Psoas muscle (tissue), 8 donors: ENCODE measurements around the gene SUMO4. TPM values are rescaled to one million over a fixed set of nuclear protein-coding genes. Genes with fewer than 3 reads are reported as not detected.

Experiments used
- ATAC-seq, 4 donors: fragments of 200-7000 bp; cut with Tn5 transposase; one replicate each; pipeline ENCODE4 v1.9.1; 2020; ENCODE audit warnings: moderate library complexity in 3 of 4, mild to moderate bottlenecking in 2 of 4
- DNase-seq, 2 donors: peaks; one replicate each; pipeline ENCODE4 v3.0.0-alpha.2; 2020
- H3K27ac ChIP-seq: fragments of 200-600 bp; one replicate; pipeline ENCODE4 v1.8.0; 2022
- H3K27me3 ChIP-seq, 3 donors: fragments of 200-600 bp in 1 of 3; one replicate each; pipeline versions ENCODE4 v1.6.1 to v1.8.0; 2013 to 2022; ENCODE audit warnings: low read length in 2 of 3, mild to moderate bottlenecking in 2 of 3, moderate library complexity in 1 of 3; ENCODE audit not compliant: insufficient read depth in 3 of 3
- H3K36me3 ChIP-seq, 2 donors: fragments of 200-600 bp in 1 of 2; one replicate each; pipeline versions ENCODE4 v1.6.1 to v1.8.0; 2013 to 2022; ENCODE audit warnings: low read depth in 1 of 2, mild to moderate bottlenecking in 1 of 2, moderate library complexity in 1 of 2; ENCODE audit not compliant: insufficient read depth in 1 of 2
- H3K4me1 ChIP-seq: fragments of 200-600 bp; one replicate; pipeline ENCODE4 v1.8.0; 2022
- H3K4me3 ChIP-seq: fragments of 200-600 bp; one replicate; pipeline ENCODE4 v1.8.0; 2022; ENCODE audit warnings: mild to moderate bottlenecking
- H3K9me3 ChIP-seq: fragments of 200-600 bp; one replicate; pipeline ENCODE4 v1.8.0; 2022
- CTCF ChIP-seq: fragments of 200-600 bp; IDR thresholded peaks from one replicate; pipeline ENCODE4 v1.8.0; 2022; ENCODE audit warnings: antibody characterized with exemption
- WGBS, 3 donors: extraction: QIAGEN DNeasy Blood & Tissue Kit; methylation state at CpG; one replicate each; pipeline versions ENCODE4 v1.1.6 to v1.1.7; 2013; 5-methylcytosine and 5-hydroxymethylcytosine counted together
- intact Hi-C, 2 donors: fragments of 100-400 bp; cut with DNase I; formaldehyde crosslinking; loops; one replicate each; pipeline versions ENCODE4 v1.11.0 to v1.14.2; 2022
- long read RNA-seq, 2 donors: library from polyadenylated mRNA; unstranded; transcript quantifications; one replicate each; pipeline ENCODE4 v2.0.0, GENCODE V29; 2021
- polyA plus RNA-seq, 3 donors: library from polyadenylated mRNA; stranded (reverse); fragments of 200-250 nt; gene quantifications; one replicate each; pipeline ENCODE4 v1.2.3, GENCODE V29; 2013
- total RNA-seq, 4 donors: library from RNA; stranded (reverse); fragmentation: NEBNext Ultra II Directional in 2 of 4; extraction: Animal tissue kit (Norgen Biotek cat#: 25700) in 2 of 4; gene quantifications; one replicate each; pipeline versions ENCODE4 v1.2.1 to v1.2.4, GENCODE V29; 2021 to 2023
- donor health status: healthy with polysubstance abuse.
- donor health status: DM: no; HTN: no; CAD: no; lungs with moderate emphysema.
- donor health status: Bipolar disorder and iron deficiency.
- donor health status: healthy.
- donor health status: DM: yes; HTN: yes; CAD: no.
- donor health status: DM: no; HTN: no; CAD: no.
- donor health status: DM: no; HTN: no; CAD: no.
- donor health status: DM: yes; HTN: yes; CAD: no.

SUMO4 gene
- total RNA-seq: under 1 TPM; 0.26 to 0.42 (median 0.36) TPM
- polyA plus RNA-seq: under 1 TPM in 1 of 3 donors, not detected in 2; 0.16 TPM
- long read RNA-seq, donor 1: 0 reads
- long read RNA-seq, donor 2: 0 reads

- Histone ChIP-seq H3K4me1 (no peaks in the 10 kb centered on the region), H3K27me3 (no peaks in the 10 kb centered on the region), H3K9me3 (no peaks in the 10 kb centered on the region), H3K27ac (no peak within 1 kb of the TSS), H3K36me3 (peaks cover 0 to 66% of the 10 kb centered on the region in 2 donors), H3K4me3 (no peak within 1 kb of the TSS)
- intact Hi-C loops: no loop called here
- no peak for ATAC-seq
- TF ChIP-seq CTCF: no peak
- DNase-seq: no peak
- 96 to 98% (median 98%) methylated on average over 11 of the region's 11 CpGs for WGBS, 3 donors
Measured at GRCh38 chr6:149400050-149400449, at the start of gene SUMO4. SUMO4 (plus strand) TSS chr6:149400262; CDS start chr6:149400392, 130 bp downstream.

GRCh38 chr6:149354009-149354408, 46.1 kb upstream of the SUMO4 start:
- H3K27me3 ChIP-seq: no peaks in the 10 kb centered on the region
- ATAC-seq (no peak), DNase-seq (no peak)
- peaks cover 18% of the 10 kb centered on the region for H3K4me1 ChIP-seq
- 77 to 87% (median 82%) methylated on average over 2 of the region's 2 CpGs for WGBS, 3 donors
- H3K9me3 ChIP-seq: no peaks in the 10 kb centered on the region
- no peak overlapping the region for H3K4me3 ChIP-seq
- intact Hi-C loops: loop anchor here in 1 of 2 donors (5.0 kb wide), 1 partner anchor 33 kb away; no protein-coding TSS in a partner anchor
- no peak overlapping the region for H3K27ac ChIP-seq
- no peak for TF ChIP-seq CTCF
- no peaks in the 10 kb centered on the region for H3K36me3 ChIP-seq

- Histone ChIP-seq H3K36me3 (no peaks in the 10 kb centered on the region), H3K4me1 (peaks cover 18% of the 10 kb centered on the region), H3K27ac (no peak overlapping the region), H3K4me3 (no peak overlapping the region), H3K9me3 (no peaks in the 10 kb centered on the region), H3K27me3 (no peaks in the 10 kb centered on the region)
- intact Hi-C loops: no loop called here
- 85 to 87% (median 86%) methylated on average over 6 of the region's 6 CpGs for WGBS, 3 donors
- ATAC-seq (no peak), DNase-seq (no peak)
- no peak for TF ChIP-seq CTCF
Measured at GRCh38 chr6:149356081-149356750, 43.8 kb upstream of the SUMO4 start.

- H3K36me3 ChIP-seq: no peaks in the 10 kb centered on the region
- DNase-seq (no peak), ATAC-seq (no peak)
- no peaks in the 10 kb centered on the region for H3K9me3 ChIP-seq
- intact Hi-C loops: no loop called here
- H3K4me3 ChIP-seq: no peak overlapping the region
- peaks cover 16% of the 10 kb centered on the region for H3K4me1 ChIP-seq
- H3K27me3 ChIP-seq: no peaks in the 10 kb centered on the region
- 91 to 94% (median 92%) methylated on average over 17 of the region's 17 CpGs for WGBS, 3 donors
- no peak overlapping the region for H3K27ac ChIP-seq
- no peak for TF ChIP-seq CTCF
Measured at GRCh38 chr6:149357726-149358538, 42.1 kb upstream of the SUMO4 start.
